GM21360 (cell line): ENCODE data around the gene CNTN1.

Experiments
- ATAC-seq: cut with Tn5 transposase; IDR thresholded peaks from one replicate; pipeline ENCODE4 v1.9.1; 2021; ENCODE audit warnings: mild to moderate bottlenecking, moderate library complexity; ENCODE audit not compliant: unreplicated experiment

The CNTN1 gene

GRCh38 chr12:40768125-40768864 lies 76.1 kb downstream of the CNTN1 start:
- ATAC-seq = no peak

DNA sequence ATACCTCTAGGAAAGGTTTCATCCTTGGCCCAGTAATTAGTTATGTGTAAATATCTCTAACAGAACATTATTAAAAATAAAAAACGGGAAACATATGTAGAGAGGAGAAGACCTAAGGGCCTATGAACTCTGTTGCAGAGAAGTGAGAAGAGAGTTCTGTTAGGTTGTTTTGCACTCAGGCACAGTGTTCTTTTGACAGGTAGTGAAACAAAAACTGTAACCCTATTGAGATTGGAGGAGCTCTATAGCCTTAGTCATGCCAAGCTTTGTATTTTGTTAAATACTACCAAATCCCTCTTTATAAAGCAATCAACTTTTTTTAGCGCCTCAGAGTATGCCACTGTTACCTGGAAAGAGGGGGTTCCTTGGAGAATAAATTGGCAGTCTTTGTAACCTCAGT lies 77.6 kb downstream of the CNTN1 start:
- ATAC-seq = no peak

GRCh38 chr12:40770781-40771180 lies 78.5 kb downstream of the CNTN1 start:
- ATAC-seq = no peak

- ATAC-seq = no peak
Measured at GRCh38 chr12:40775661-40776060, 83.4 kb downstream of the CNTN1 start.

DNA sequence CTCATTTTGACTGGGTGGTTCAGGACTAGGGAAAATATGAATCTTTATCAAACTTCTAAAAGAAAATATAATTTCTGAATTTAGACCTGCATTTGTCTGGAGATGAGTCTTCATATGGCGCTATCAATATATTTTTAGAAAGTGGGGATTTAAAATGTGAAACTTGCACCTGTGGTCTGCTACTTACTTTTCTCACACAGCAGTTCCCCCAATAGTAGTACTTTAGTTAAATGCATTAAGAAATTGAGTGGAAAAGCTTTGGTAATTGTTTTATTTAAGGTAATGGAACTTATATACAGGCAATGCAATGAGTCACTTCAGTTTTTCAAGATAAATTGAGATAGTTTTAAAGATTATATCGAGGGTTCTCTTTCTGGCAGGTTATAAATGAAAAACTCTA lies 91.9 kb downstream of the CNTN1 start:
- ATAC-seq = no peak

DNA sequence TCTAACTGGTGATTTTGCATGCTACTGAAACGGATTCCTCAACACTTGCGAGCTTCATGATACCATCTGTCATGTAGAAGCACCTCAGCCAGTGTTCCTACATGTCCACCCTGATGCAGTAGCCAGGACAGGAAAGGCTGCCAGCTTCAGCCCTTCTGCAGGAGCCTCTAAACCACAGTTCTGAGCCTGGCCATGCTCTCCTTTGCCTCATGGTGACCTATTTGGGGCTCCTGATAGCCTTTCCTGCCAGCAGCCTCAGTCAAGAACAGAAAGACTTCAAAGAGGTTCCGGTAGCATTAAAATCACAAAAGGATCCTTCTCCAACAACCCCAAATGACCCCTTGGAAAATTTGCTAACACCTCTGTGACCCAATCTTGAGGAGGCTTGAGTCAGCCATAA lies 96.0 kb downstream of the CNTN1 start:
- no peak for ATAC-seq

DNA sequence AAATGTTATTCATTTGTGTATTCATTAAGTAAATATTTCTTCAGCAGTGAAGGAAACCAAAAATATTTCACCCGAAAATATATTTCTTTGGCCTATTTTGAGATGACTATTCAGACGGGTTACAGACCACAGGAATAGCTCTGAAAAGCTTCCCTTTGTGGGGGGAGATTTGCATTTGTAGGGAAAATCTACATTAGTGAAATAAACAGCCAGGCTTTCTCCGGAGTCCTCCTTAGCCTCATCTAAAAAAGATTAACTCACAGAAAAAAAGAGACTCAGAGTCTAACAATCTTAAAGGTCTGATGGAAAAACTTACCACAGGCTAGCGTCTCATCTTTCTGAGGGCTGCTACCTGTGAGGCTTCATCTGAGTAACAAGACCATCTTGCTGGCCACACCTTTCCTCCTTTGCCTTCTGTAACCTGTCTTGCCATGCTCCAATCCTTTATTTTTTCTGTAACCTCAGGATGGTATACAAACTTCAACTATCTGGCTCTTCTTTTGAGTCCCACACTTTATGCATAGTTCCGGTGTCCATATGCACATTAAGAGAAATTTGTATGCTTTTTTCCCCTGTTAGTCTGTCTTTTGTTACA lies 100.7 kb downstream of the CNTN1 start:
- no peak for ATAC-seq

GRCh38 chr12:40793471-40793870 lies 101.2 kb downstream of the CNTN1 start:
- no peak for ATAC-seq

GRCh38 chr12:40794087-40794486 lies 101.8 kb downstream of the CNTN1 start:
- ATAC-seq = no peak

DNA sequence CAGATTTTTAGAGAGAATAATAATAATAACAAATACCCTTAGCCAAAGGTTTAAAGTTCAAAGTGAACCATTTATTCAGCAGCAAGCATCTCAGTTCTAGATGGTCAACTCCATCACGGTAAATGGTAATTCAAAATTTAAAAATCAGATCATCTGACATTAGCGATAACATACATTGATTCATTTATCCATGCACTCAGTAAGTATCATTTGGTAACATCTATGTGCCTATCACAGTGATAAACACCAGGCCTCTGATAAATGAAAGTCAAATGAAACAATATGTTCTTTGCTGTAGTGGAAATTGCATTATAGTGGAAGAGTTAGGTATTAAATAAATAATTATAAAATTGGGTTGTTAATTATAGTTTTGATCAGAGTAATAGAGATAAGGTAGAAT lies 108.8 kb downstream of the CNTN1 start:
- ATAC-seq = no peak

GRCh38 chr12:40801861-40802260 lies 109.6 kb downstream of the CNTN1 start:
- ATAC-seq = no peak

DNA sequence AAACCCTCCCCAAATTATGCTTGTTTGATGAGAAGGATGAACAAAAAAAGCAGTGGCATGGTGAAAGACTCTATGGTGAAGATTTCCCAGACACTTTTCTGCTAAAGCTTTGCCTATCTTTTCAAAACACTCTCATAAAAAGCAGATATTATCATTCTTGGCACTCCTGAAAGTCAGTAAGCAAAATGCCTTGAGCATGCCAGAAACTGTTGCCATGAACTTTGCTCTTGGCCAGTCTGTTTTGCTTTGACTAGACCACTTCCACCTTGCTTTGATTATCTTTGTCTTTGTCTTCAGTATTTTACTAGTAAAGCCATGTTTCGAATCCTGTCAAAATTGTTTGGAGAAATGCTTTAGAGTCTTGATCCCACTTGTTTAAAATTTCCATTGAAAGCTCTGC lies 110.4 kb downstream of the CNTN1 start:
- ATAC-seq = no peak

GRCh38 chr12:40819436-40820108 lies 127.3 kb downstream of the CNTN1 start:
- no peak for ATAC-seq

DNA sequence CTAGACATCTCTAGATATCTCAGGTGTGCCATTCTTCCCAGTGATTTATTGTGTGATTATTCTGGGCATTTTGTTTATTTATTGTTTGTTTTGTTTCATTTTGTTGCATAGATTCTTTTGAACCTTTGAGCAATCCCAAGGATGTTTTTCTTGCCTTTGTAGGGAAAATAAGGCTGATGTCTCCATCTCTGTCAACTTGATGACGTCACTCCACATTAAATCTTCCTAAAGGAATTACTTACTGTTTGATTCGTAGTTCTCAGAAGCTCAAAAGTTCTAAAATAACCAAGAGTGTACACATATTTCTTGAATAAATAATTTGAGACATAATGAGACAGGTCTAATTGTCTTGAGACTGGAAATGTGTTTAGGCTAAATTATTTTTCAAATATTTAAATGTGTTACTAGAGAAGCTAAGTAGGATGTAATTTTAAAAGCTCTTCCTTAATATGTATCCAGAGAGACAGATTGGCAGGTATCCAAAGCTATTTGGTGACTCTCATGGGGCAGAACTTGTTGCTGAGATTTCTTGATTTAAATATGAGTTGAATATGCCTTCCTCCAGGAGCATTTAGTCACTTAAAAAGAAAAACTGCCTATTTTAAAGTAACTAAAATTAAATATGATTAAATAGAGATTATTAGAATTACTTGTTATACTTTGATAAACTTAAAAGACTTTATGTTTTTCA lies 128.7 kb downstream of the CNTN1 start:
- ATAC-seq = no peak

- ATAC-seq = no peak
Measured at GRCh38 chr12:40825156-40825555, 132.9 kb downstream of the CNTN1 start.

- no peak for ATAC-seq
Measured at GRCh38 chr12:40827683-40828592, 135.7 kb downstream of the CNTN1 start.

DNA sequence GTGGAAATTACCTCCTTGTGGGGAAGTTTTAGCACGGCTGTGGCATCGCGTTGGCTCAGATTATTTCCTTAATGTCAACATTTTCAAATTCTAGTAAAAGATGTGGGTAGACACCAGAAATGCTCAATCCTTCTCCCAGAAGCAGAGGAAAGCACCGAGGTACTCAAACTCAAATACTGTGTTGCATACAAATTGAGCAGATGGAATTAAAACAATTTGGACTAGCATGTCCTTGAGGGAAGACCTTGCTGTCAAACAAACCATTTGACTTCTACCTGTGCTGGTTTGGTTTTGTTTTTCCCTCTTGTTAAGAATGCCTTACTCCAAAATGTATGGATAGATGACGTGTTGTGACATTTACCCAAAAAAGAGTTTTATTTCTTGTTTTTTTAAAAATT lies 136.4 kb downstream of the CNTN1 start:
- no peak for ATAC-seq

DNA sequence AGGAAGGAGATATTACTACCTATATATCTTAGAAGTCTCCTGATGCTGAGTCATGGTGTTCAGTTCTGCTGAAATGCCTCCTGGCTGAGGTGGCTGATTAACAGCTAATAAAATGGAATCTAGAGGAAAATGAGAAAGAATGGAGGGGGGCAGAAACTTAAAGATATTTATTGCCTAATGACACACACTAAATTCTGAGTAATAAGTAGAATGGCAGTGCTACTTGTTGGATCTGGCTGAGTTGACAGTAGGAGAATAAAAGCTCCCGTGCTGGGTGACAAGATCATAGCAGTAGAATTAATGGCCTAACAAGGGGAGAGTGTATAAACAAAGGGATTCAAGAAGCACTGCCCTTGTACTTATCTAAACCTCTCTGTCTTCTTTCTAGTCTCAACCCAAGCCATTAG lies 137.5 kb downstream of the CNTN1 start:
- no peak for ATAC-seq

- ATAC-seq = no peak
Measured at GRCh38 chr12:40831916-40832315, 139.7 kb downstream of the CNTN1 start.

- ATAC-seq = no peak
Measured at GRCh38 chr12:40832668-40833067, 140.4 kb downstream of the CNTN1 start.

DNA sequence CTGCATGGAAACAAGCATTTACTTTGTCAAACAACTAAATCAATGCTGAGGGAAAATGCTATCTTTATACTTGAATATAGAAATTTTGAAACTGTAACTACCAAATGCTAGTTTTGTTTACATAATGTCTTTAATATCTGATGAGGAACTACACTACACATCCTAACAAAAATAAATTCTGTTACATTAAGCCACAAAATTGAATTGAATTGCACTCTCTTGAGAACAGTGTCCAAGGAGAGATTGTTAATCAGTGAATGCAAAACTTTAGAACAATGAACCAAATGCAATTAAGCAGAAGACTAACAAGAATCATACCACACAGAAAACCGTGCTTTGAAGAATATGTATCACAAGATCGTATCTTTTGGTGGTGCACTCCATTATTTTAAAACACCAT lies 141.6 kb downstream of the CNTN1 start:
- ATAC-seq = no peak
